Ishikawa (cell line): ENCODE data around the gene ABCB11.

ENCODE experiments used
- CREB1 ChIP-seq: IDR thresholded peaks from 2 replicates; pipeline ENCODE4 v1.6.1; 2012; ENCODE audit warnings: low read depth
- EP300 ChIP-seq: IDR thresholded peaks from 2 replicates; pipeline ENCODE4 v1.6.1; 2012; ENCODE audit warnings: borderline replicate concordance
- NFIC ChIP-seq: IDR thresholded peaks from 2 replicates; pipeline ENCODE4 v1.6.1; 2012
- TAF1 ChIP-seq: IDR thresholded peaks from 2 replicates; pipeline ENCODE4 v1.6.1; 2012; ENCODE audit warnings: low read depth, mild to moderate bottlenecking
- YY1 ChIP-seq: IDR thresholded peaks from 2 replicates; pipeline ENCODE4 v1.6.1; 2012; ENCODE audit warnings: low read depth
- TF ChIP-seq, protein P1 (sequence below): IDR thresholded peaks from 2 replicates; pipeline ENCODE4 v1.6.1; 2012
- TF ChIP-seq, protein P2 (sequence below): IDR thresholded peaks from 2 replicates; pipeline ENCODE4 v1.6.1; 2012

DNA sequence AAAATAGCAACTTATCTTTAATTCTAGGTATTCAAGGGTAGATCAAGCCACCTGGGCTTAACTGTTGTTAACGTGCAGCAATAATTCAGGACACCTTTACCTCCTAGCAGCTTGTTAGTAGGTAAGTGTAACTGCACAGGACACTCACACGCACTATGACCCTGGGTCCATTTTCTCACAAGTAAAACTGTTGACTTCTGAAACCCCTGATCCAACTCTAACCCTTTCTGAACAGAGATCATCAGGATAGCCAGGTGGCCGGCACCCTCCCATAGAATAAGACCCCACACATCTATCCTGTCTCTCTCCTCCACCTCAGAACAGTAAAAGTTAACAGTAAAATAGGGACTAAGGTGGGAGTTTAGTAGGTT, 141.5 kb downstream of the ABCB11 start:
- TF ChIP-seq YY1 = no peak
- TF ChIP-seq NFIC = no peak
- TF ChIP-seq, protein P1, sequence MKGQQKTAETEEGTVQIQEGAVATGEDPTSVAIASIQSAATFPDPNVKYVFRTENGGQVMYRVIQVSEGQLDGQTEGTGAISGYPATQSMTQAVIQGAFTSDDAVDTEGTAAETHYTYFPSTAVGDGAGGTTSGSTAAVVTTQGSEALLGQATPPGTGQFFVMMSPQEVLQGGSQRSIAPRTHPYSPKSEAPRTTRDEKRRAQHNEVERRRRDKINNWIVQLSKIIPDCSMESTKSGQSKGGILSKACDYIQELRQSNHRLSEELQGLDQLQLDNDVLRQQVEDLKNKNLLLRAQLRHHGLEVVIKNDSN = no peak
- TF ChIP-seq, protein P2, sequence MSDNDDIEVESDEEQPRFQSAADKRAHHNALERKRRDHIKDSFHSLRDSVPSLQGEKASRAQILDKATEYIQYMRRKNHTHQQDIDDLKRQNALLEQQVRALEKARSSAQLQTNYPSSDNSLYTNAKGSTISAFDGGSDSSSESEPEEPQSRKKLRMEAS = no peak
- no peak for TF ChIP-seq CREB1
- no peak for TF ChIP-seq TAF1
- no peak for TF ChIP-seq EP300
